Transverse colon (tissue), 4 donors: ENCODE data around the gene SLC6A7. TPM values are rescaled to one million over a fixed set of nuclear protein-coding genes. Genes with fewer than 3 reads are reported as not detected.

Source experiments
- DNase-seq: peaks from one replicate; pipeline ENCODE4 v3.0.0-alpha.2; 2019
- H3K27ac ChIP-seq, 4 donors: fragments of 200-600 bp; sonication (generic); 2 replicates each; pipeline ENCODE4 v1.5.1; 2016 to 2018; ENCODE audit warnings: inconsistent platforms in 4 of 4
- H3K27me3 ChIP-seq: fragments of 200-600 bp; sonication (generic); 2 replicates; pipeline ENCODE4 v1.5.1; 2017; ENCODE audit warnings: inconsistent platforms
- H3K36me3 ChIP-seq, 4 donors: fragments of 200-600 bp; sonication (generic); 2 replicates each; pipeline ENCODE4 v1.5.1; 2017 to 2019; ENCODE audit warnings: inconsistent platforms in 4 of 4
- H3K4me1 ChIP-seq, 4 donors: fragments of 200-600 bp; sonication (generic); 2 replicates each; pipeline ENCODE4 v1.5.1; 2017 to 2020; ENCODE audit warnings: inconsistent platforms in 4 of 4
- H3K4me3 ChIP-seq, 4 donors: fragments of 200-600 bp; sonication (generic); 1 replicate in 1 of 4; 2 replicates in 3 of 4; pipeline versions ENCODE4 v1.5.1 to v1.6.1; 2017 to 2019; ENCODE audit warnings: inconsistent platforms in 4 of 4
- H3K9me3 ChIP-seq, 2 donors: fragments of 200-600 bp; sonication (generic); 2 replicates each; pipeline ENCODE4 v1.5.1; 2017 to 2019; ENCODE audit warnings: inconsistent platforms in 2 of 2
- CTCF ChIP-seq, 5 experiments: fragments of 200-600 bp in 3 of 5; fragments of 450-650 bp in 2 of 5; sonication (generic) in 3 of 5; IDR thresholded peaks; 1 replicate in 2 of 5; 2 replicates in 3 of 5; pipeline ENCODE4 v1.5.1; 2016 to 2017; ENCODE audit warnings: antibody characterized with exemption in 5 of 5, inconsistent platforms in 3 of 5, mild to moderate bottlenecking in 2 of 5, moderate library complexity in 1 of 5
- EP300 ChIP-seq: sonication (generic); formaldehyde crosslinking; IDR thresholded peaks from one replicate; pipeline ENCODE4 v1.6.1; 2017; ENCODE audit warnings: antibody characterized with exemption, low read depth
- POLR2A ChIP-seq: fragments of 450-650 bp; IDR thresholded peaks from one replicate; pipeline ENCODE4 v1.6.1; 2016; ENCODE audit warnings: antibody characterized with exemption, mild to moderate bottlenecking, moderate library complexity
- POLR2AphosphoS5 ChIP-seq, 3 donors: sonication (generic); formaldehyde crosslinking; IDR thresholded peaks; one replicate each; pipeline ENCODE4 v1.6.1; 2016; ENCODE audit warnings: antibody characterized with exemption in 3 of 3
- WGBS, 2 donors: methylation state at CpG; one replicate each; pipeline ENCODE4 v1.1.5; 2018; ENCODE audit warnings: low coverage in 1 of 2; 5-methylcytosine and 5-hydroxymethylcytosine counted together
- in situ Hi-C, 4 donors: fragments of 200-750 bp; cut with MboI; loops; one replicate each; pipeline versions ENCODE4 v1.15.0 to v1.15.1; 2017; ENCODE audit warnings: low sequenced_read_pairs in 3 of 4, low pct_ligation_motif_present in 1 of 4, low pct_unique_long_range_greater_than_20kb in 1 of 4
- intact Hi-C: fragments of 100-400 bp; cut with DNase I; formaldehyde crosslinking; loops from one replicate; pipeline ENCODE4 v1.15.1; 2023; ENCODE audit warnings: low total_unique reads
- total RNA-seq, 4 donors: library from RNA; depleted of rRNA; stranded (reverse); fragments of >200 nt; gene quantifications; one replicate each; pipeline ENCODE4 v1.1.0, GENCODE V29; 2016

The SLC6A7 gene
- total RNA-seq, 4 donors from 2014 or later: 19.5 to 67.7 (median 21.3) TPM

- H3K4me1 ChIP-seq: no peaks in the 10 kb centered on the region
- TF ChIP-seq EP300 (no peak), POLR2AphosphoS5 (IDR thresholded peaks at IDR 0.05) (no peak), POLR2A (no peak), CTCF (IDR thresholded peaks at IDR 0.05) (no peak)
- intact Hi-C loops: no loop called here
- 88% methylated on average over 16 of the region's 16 CpGs; no CpG with 5 or more reads in 1 of the 2 donors for WGBS, 2 donors
- H3K27me3 ChIP-seq: no peaks in the 10 kb centered on the region
- H3K4me3 ChIP-seq: no peak overlapping the region
- DNase-seq: no peak
- H3K9me3 ChIP-seq: no peaks in the 10 kb centered on the region
- H3K36me3 ChIP-seq: no peaks in the 10 kb centered on the region
- in situ Hi-C loops: no loop called here
- no peak overlapping the region for H3K27ac ChIP-seq
Observed at GRCh38 chr5:150196986-150197385, 7.1 kb downstream of the SLC6A7 start.

- Histone ChIP-seq H3K36me3 (no peaks in the 10 kb centered on the region), H3K4me3 (no peak overlapping the region), H3K4me1 (no peaks in the 10 kb centered on the region), H3K9me3 (no peaks in the 10 kb centered on the region), H3K27ac (no peak overlapping the region), H3K27me3 (no peaks in the 10 kb centered on the region)
- in situ Hi-C loops: no loop called here
- TF ChIP-seq POLR2A: no peak
- intact Hi-C loops: no loop called here
- DNase-seq: no peak
- 91 to 94% methylated on average over 1 of the region's 1 CpG for WGBS, 2 donors
Observed at GRCh38 chr5:150197476-150197875, 7.6 kb downstream of the SLC6A7 start.

- Histone ChIP-seq H3K9me3 (no peaks in the 10 kb centered on the region), H3K27ac (no peak overlapping the region), H3K27me3 (no peaks in the 10 kb centered on the region), H3K4me1 (no peaks in the 10 kb centered on the region), H3K36me3 (no peaks in the 10 kb centered on the region), H3K4me3 (no peak overlapping the region)
- intact Hi-C loops: no loop called here
- 77 to 91% methylated on average over 3 to 10 of the region's 10 CpGs for WGBS, 2 donors
- no peak for DNase-seq
- TF ChIP-seq EP300 (no peak), CTCF (IDR thresholded peaks at IDR 0.05) (no peak), POLR2AphosphoS5 (IDR thresholded peaks at IDR 0.05) (no peak), POLR2A (no peak)
- in situ Hi-C loops: loop anchor here in 1 of 4 donors (25.0 kb wide), 1 partner anchor 365 kb away; no protein-coding TSS in a partner anchor
Observed at GRCh38 chr5:150202501-150202900, 12.6 kb downstream of the SLC6A7 start.

GRCh38 chr5:150203832-150204589 is 14.1 kb downstream of the SLC6A7 start:
- Histone ChIP-seq H3K36me3 (no peaks in the 10 kb centered on the region), H3K9me3 (no peaks in the 10 kb centered on the region), H3K4me1 (peaks cover 4 to 10% (median 8%) of the 10 kb centered on the region in 4 donors), H3K27me3 (no peaks in the 10 kb centered on the region), H3K4me3 (no peak overlapping the region), H3K27ac (no peak overlapping the region)
- DNase-seq: no peak
- 70 to 82% methylated on average over 2 to 12 of the region's 12 CpGs for WGBS, 2 donors
- in situ Hi-C loops: loop anchor here in 1 of 4 donors (25.0 kb wide), 1 partner anchor 367 kb away; no protein-coding TSS in a partner anchor
- TF ChIP-seq POLR2AphosphoS5 (IDR thresholded peaks at IDR 0.05) (no peak), POLR2A (no peak), EP300 (no peak), CTCF (IDR thresholded peaks at IDR 0.05) (no peak)
- intact Hi-C loops: no loop called here
